GM18870 (cell line): ENCODE results near the gene UTP14C.
"Not testable (repeated sequence)": the region's sequence is repeated elsewhere in the genome, so short reads cannot be mapped to it uniquely, and the experiment has no call there.

Experiments
- ATAC-seq: cut with Tn5 transposase; IDR thresholded peaks from one replicate; pipeline ENCODE4 v1.9.1; 2021; ENCODE audit warnings: moderate library complexity; ENCODE audit not compliant: unreplicated experiment

The UTP14C gene

GRCh38 chr13:52034616-52035226 lies 10.2 kb downstream of the UTP14C start:
- no peak for ATAC-seq

GRCh38 chr13:52036037-52036436 lies 11.5 kb downstream of the UTP14C start:
- no peak for ATAC-seq

GRCh38 chr13:52043675-52044074 lies 19.2 kb downstream of the UTP14C start:
- ATAC-seq: no peak

- no peak for ATAC-seq
Observed at GRCh38 chr13:52047463-52047862, 23.0 kb downstream of the UTP14C start.

- no peak for ATAC-seq
Observed at GRCh38 chr13:52048516-52048915, 24.0 kb downstream of the UTP14C start.

GRCh38 chr13:52051400-52051799 lies 26.9 kb downstream of the UTP14C start:
- ATAC-seq: no peak

- ATAC-seq: no peak
Observed at GRCh38 chr13:52053460-52053859, 29.0 kb downstream of the UTP14C start.

- not testable (repeated sequence) for ATAC-seq
Observed at GRCh38 chr13:52061064-52061463, 36.6 kb downstream of the UTP14C start.

GRCh38 chr13:52061587-52061986 lies 37.1 kb downstream of the UTP14C start:
- no peak for ATAC-seq

- no peak for ATAC-seq
Observed at GRCh38 chr13:52067237-52067636, 42.7 kb downstream of the UTP14C start.

GRCh38 chr13:52070929-52071523 lies 46.5 kb downstream of the UTP14C start:
- ATAC-seq: no peak
